Esophagus muscularis mucosa (tissue), 4 donors: ENCODE measurements around the gene GLE1. TPM values are rescaled to one million over a fixed set of nuclear protein-coding genes. Genes with fewer than 3 reads are reported as not detected.

Experiments used
- DNase-seq: peaks from one replicate; pipeline ENCODE4 v3.0.0-alpha.2; 2017; ENCODE audit errors: extremely low spot score
- H3K27ac ChIP-seq, 4 donors: fragments of 200-600 bp; sonication (generic); replicated peaks in 1 of 4; 1 replicate in 3 of 4; 2 replicates in 1 of 4; pipeline ENCODE4 v1.5.1; 2016 to 2019; ENCODE audit warnings: mild to moderate bottlenecking in 1 of 4
- H3K27me3 ChIP-seq, 4 donors: fragments of 200-600 bp; sonication (generic); one replicate each; pipeline versions ENCODE4 v1.5.1 to v1.6.0; 2016 to 2019
- H3K36me3 ChIP-seq, 4 donors: fragments of 200-600 bp; sonication (generic); one replicate each; pipeline ENCODE4 v1.5.1; 2016 to 2019
- H3K4me1 ChIP-seq, 4 donors: fragments of 200-600 bp; sonication (generic); one replicate each; pipeline ENCODE4 v1.5.1; 2016 to 2019
- H3K4me3 ChIP-seq, 4 donors: fragments of 200-600 bp; sonication (generic); 1 replicate in 2 of 4; 2 replicates in 2 of 4; pipeline ENCODE4 v1.5.1; 2016 to 2019; ENCODE audit warnings: mild to moderate bottlenecking in 4 of 4, moderate library complexity in 1 of 4
- H3K9me3 ChIP-seq, 4 donors: fragments of 200-600 bp; sonication (generic); 1 replicate in 3 of 4; 2 replicates in 1 of 4; pipeline ENCODE4 v1.5.1; 2016 to 2019
- EP300 ChIP-seq: sonication (generic); formaldehyde crosslinking; IDR thresholded peaks from one replicate; pipeline ENCODE4 v1.6.1; 2017; ENCODE audit warnings: antibody characterized with exemption
- POLR2A ChIP-seq: fragments of 450-650 bp; IDR thresholded peaks from one replicate; pipeline ENCODE4 v1.6.1; 2017; ENCODE audit warnings: antibody characterized with exemption, moderate library complexity, mild to moderate bottlenecking, low read depth
- POLR2AphosphoS5 ChIP-seq, 2 donors: sonication (generic); formaldehyde crosslinking; IDR thresholded peaks; one replicate each; pipeline ENCODE4 v1.6.1; 2017; ENCODE audit warnings: antibody characterized with exemption in 2 of 2
- WGBS: methylation state at CpG from one replicate; pipeline ENCODE4 v1.1.5; 2018; 5-methylcytosine and 5-hydroxymethylcytosine counted together
- intact Hi-C: fragments of 100-400 bp; cut with DNase I; formaldehyde crosslinking; loops from one replicate; pipeline ENCODE4 v1.15.1; 2023
- total RNA-seq, 4 donors: library from RNA; depleted of rRNA; stranded (reverse); fragments of >200 nt; gene quantifications; one replicate each; pipeline versions ENCODE4 v1.1.0 to v1.2.1, GENCODE V29; 2016
- TF ChIP-seq, protein P1 (sequence below), 3 experiments: fragments of 200-600 bp in 2 of 3; fragments of 450-650 bp in 1 of 3; sonication (generic) in 2 of 3; IDR thresholded peaks; one replicate each; pipeline ENCODE4 v1.5.1; 2017 to 2019; ENCODE audit warnings: antibody characterized with exemption in 3 of 3, mild to moderate bottlenecking in 2 of 3, moderate library complexity in 1 of 3

GLE1 gene
- total RNA-seq, 4 donors from 2014 or later = 18.3 to 27.8 (median 20.5) TPM

DNA sequence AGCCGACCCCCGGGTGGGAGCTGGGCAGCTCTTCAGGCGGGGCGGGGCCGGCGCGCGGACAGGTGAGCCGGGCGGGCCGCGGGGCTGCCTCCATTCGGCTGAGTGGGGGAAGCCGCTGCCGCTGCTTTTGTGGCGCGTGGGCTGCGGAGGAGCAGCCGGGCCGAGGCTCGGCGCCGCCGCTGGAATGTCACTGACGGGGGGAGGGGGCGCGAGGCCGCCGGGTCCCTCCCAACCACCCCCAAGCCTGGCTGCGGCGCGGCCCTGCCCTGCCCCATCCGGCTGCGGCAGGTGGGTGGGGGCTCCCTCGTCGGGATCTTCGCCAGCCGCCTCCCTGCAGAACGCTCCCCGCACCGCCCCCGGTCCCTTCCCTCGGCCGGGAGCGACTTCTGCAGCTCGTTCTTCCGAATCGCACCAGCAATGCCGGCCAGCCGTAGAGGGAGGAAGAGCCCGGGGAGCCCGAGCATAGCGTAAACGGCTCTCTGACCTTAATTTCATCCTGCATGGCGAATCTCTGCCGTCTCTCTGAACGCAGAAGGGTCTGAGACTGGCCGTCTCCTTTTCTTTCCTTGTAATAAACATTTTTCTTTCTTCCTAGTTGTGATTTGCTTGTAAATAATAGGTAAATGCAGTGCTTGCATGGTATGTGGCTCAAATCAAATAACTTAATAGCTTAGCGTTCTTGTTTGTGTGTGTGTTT lies 48.4 kb downstream of the GLE1 start:
- peaks cover 63 to 82% (median 78%) of the 10 kb centered on the region in 4 donors for H3K4me1 ChIP-seq
- no peaks in the 10 kb centered on the region for H3K9me3 ChIP-seq
- peak overlapping the region; percentile 98 to 100 (median 99) for H3K27ac ChIP-seq
- H3K27me3 ChIP-seq = no peaks in the 10 kb centered on the region
- peak overlapping the region; percentile 77 to 99 (median 96) for H3K4me3 ChIP-seq
- intact Hi-C loops = no loop called here
- WGBS = under 1% methylated on average over 6 of the region's 59 CpGs
- no peaks in the 10 kb centered on the region for H3K36me3 ChIP-seq
- TF ChIP-seq POLR2AphosphoS5 (IDR thresholded peaks at IDR 0.05) (no peak), POLR2A (no peak), EP300 (no peak)
- TF ChIP-seq, protein P1, sequence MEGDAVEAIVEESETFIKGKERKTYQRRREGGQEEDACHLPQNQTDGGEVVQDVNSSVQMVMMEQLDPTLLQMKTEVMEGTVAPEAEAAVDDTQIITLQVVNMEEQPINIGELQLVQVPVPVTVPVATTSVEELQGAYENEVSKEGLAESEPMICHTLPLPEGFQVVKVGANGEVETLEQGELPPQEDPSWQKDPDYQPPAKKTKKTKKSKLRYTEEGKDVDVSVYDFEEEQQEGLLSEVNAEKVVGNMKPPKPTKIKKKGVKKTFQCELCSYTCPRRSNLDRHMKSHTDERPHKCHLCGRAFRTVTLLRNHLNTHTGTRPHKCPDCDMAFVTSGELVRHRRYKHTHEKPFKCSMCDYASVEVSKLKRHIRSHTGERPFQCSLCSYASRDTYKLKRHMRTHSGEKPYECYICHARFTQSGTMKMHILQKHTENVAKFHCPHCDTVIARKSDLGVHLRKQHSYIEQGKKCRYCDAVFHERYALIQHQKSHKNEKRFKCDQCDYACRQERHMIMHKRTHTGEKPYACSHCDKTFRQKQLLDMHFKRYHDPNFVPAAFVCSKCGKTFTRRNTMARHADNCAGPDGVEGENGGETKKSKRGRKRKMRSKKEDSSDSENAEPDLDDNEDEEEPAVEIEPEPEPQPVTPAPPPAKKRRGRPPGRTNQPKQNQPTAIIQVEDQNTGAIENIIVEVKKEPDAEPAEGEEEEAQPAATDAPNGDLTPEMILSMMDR (IDR thresholded peaks at IDR 0.05) = no peak
- no peak for DNase-seq

DNA sequence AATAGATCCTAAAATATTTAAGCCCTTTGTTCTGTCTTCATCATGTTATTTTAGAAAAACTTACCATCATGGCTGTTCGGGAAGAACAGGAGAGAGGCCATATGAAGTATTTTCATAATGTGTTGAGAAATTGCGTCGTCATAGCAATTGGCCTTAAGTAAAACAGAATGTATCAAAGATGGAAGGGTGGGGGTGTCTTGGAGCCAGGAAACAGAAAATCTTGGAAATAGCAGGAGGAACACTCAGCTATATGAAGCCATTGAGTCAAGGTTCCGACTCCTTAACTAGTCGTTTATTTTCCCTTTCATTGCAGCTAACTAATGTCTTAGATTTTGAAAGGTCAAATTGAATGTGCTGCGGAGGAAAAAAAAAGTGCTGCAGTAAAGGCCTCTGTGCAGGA lies 49.2 kb downstream of the GLE1 start:
- intact Hi-C loops = no loop called here
- WGBS = 24% methylated on average over 6 of the region's 6 CpGs
- DNase-seq = no peak
- Histone ChIP-seq H3K27ac (peak overlapping the region; percentile 98 to 100 (median 99)), H3K27me3 (no peaks in the 10 kb centered on the region), H3K4me1 (peaks cover 71 to 86% (median 84%) of the 10 kb centered on the region in 4 donors), H3K9me3 (no peaks in the 10 kb centered on the region), H3K36me3 (no peaks in the 10 kb centered on the region), H3K4me3 (peak overlapping the region; percentile 77 to 99 (median 96))
- TF ChIP-seq POLR2A (no peak), EP300 (no peak), POLR2AphosphoS5 (IDR thresholded peaks at IDR 0.05) (no peak)
- TF ChIP-seq, protein P1 (IDR thresholded peaks at IDR 0.05) = no peak

GRCh38 chr9:128554155-128554862 lies 49.8 kb downstream of the GLE1 start:
- 19% methylated on average over 5 of the region's 5 CpGs for WGBS

GRCh38 chr9:128555180-128555721 lies 50.7 kb downstream of the GLE1 start:
- 25% methylated on average over 9 of the region's 9 CpGs for WGBS
- Histone ChIP-seq H3K36me3 (no peaks in the 10 kb centered on the region), H3K27me3 (no peaks in the 10 kb centered on the region), H3K9me3 (no peaks in the 10 kb centered on the region), H3K4me3 (peak overlapping the region; percentile 77 to 99 (median 96)), H3K27ac (peak overlapping the region; percentile 98 to 100 (median 99)), H3K4me1 (peaks cover 74 to 86% (median 86%) of the 10 kb centered on the region in 4 donors)
- TF ChIP-seq POLR2AphosphoS5 (IDR thresholded peaks at IDR 0.05) (no peak), EP300 (no peak), POLR2A (no peak)
- TF ChIP-seq, protein P1 (IDR thresholded peaks at IDR 0.05) = no peak
- intact Hi-C loops = no loop called here
- no peak for DNase-seq

More at GRCh38 chr9:128554155-128554862, 49.8 kb downstream of the GLE1 start:
- intact Hi-C loops = no loop called here
- no peaks in the 10 kb centered on the region for H3K36me3 ChIP-seq
- H3K27ac ChIP-seq = peak overlapping the region; percentile 98 to 100 (median 99)
- TF ChIP-seq POLR2A = peak; percentile 12
- peak in 1 of 2 donors; percentile 54 for TF ChIP-seq POLR2AphosphoS5 (IDR thresholded peaks at IDR 0.05)
- TF ChIP-seq, protein P1 (IDR thresholded peaks at IDR 0.05) = no peak
- TF ChIP-seq EP300 = no peak
- H3K27me3 ChIP-seq = no peaks in the 10 kb centered on the region
- peak overlapping the region; percentile 77 to 99 (median 96) for H3K4me3 ChIP-seq
- H3K9me3 ChIP-seq = no peaks in the 10 kb centered on the region
- no peak for DNase-seq
- H3K4me1 ChIP-seq = peaks cover 74 to 86% (median 86%) of the 10 kb centered on the region in 4 donors
